HL-60 (cell line): ENCODE data around the gene HS3ST5.

ENCODE experiments used
- DNase-seq, 2 experiments: peaks; one replicate each; pipeline ENCODE4 v3.0.0-alpha.2; 2010 to 2020; ENCODE audit warnings: low read depth in 1 of 2, low spot score in 1 of 2
- H3K27ac ChIP-seq: fragments of 250-450 bp; sonication (Bioruptor Pico); replicated peaks from 2 replicates; pipeline ENCODE4 v1.5.1; 2020; ENCODE audit warnings: mild to moderate bottlenecking, moderate library complexity
- H3K27me3 ChIP-seq: fragments of 250-450 bp; sonication (Bioruptor Pico); 2 replicates; pipeline ENCODE4 v1.5.1; 2021; ENCODE audit warnings: mild to moderate bottlenecking, moderate library complexity; ENCODE audit not compliant: insufficient read depth, poor library complexity, severe bottlenecking
- H3K4me3 ChIP-seq: replicated peaks from 2 replicates; pipeline ENCODE4 v1.5.1; 2011; ENCODE audit warnings: mild to moderate bottlenecking, control low read depth, low read length; ENCODE audit not compliant: insufficient read depth
- CTCF ChIP-seq: IDR thresholded peaks from one replicate; pipeline ENCODE4 v1.5.1; 2011; ENCODE audit warnings: low read length, control low read depth, inconsistent platforms; ENCODE audit not compliant: insufficient read depth
- GABPA ChIP-seq: IDR thresholded peaks from 2 replicates; pipeline ENCODE4 v1.6.1; 2012; ENCODE audit warnings: low read depth
- POLR2AphosphoS5 ChIP-seq: IDR thresholded peaks from 2 replicates; pipeline ENCODE4 v1.6.1; 2012; ENCODE audit warnings: low read depth
- REST ChIP-seq: IDR thresholded peaks from 2 replicates; pipeline ENCODE4 v1.6.1; 2012; ENCODE audit warnings: low read depth; ENCODE audit not compliant: insufficient replicate concordance
- SPI1 ChIP-seq: IDR thresholded peaks from 2 replicates; pipeline ENCODE4 v1.6.1; 2012; ENCODE audit warnings: low read depth, mild to moderate bottlenecking, borderline replicate concordance

HS3ST5 gene

GRCh38 chr6:114297135-114297534, 45.7 kb downstream of the HS3ST5 start:
- no peak for TF ChIP-seq GABPA
- no peak for TF ChIP-seq REST
- no peak for TF ChIP-seq CTCF
- TF ChIP-seq POLR2AphosphoS5 = no peak
- no peak for TF ChIP-seq SPI1
- DNase-seq = no peak
- no peak overlapping the region for H3K4me3 ChIP-seq
- H3K27ac ChIP-seq = no peak overlapping the region
- no peaks in the 10 kb centered on the region for H3K27me3 ChIP-seq

GRCh38 chr6:114292431-114292830, 50.4 kb downstream of the HS3ST5 start:
- DNase-seq = no peak
- no peak overlapping the region for H3K27ac ChIP-seq
- H3K27me3 ChIP-seq = no peaks in the 10 kb centered on the region
- TF ChIP-seq SPI1 = no peak
- no peak for TF ChIP-seq CTCF
- TF ChIP-seq POLR2AphosphoS5 = no peak
- no peak for TF ChIP-seq GABPA
- no peak for TF ChIP-seq REST
- H3K4me3 ChIP-seq = no peak overlapping the region

- Histone ChIP-seq H3K27ac (no peak overlapping the region), H3K4me3 (no peak overlapping the region), H3K27me3 (no peaks in the 10 kb centered on the region)
- no peak for DNase-seq
- TF ChIP-seq REST (no peak), POLR2AphosphoS5 (no peak), CTCF (no peak)
Observed at GRCh38 chr6:114291428-114291827, 51.4 kb downstream of the HS3ST5 start.
